Suprapubic skin (tissue), 4 donors: ENCODE data around the gene TRIM41.

Experiments used
- EP300 ChIP-seq: sonication (generic); formaldehyde crosslinking; IDR thresholded peaks from one replicate; pipeline ENCODE4 v1.6.1; 2017; ENCODE audit warnings: antibody characterized with exemption
- POLR2A ChIP-seq, 2 donors: fragments of 450-650 bp; IDR thresholded peaks; one replicate each; pipeline ENCODE4 v1.6.1; 2017; ENCODE audit warnings: antibody characterized with exemption in 2 of 2, mild to moderate bottlenecking in 2 of 2, moderate library complexity in 2 of 2
- POLR2AphosphoS5 ChIP-seq, 3 donors: sonication (generic); formaldehyde crosslinking; IDR thresholded peaks; one replicate each; pipeline ENCODE4 v1.6.1; 2017; ENCODE audit warnings: antibody characterized with exemption in 3 of 3
- TF ChIP-seq, protein P1 (sequence below), 2 donors: fragments of 200-600 bp in 1 of 2; fragments of 450-650 bp in 1 of 2; sonication (generic) in 1 of 2; IDR thresholded peaks; one replicate each; pipeline ENCODE4 v1.5.1; 2016 to 2019; ENCODE audit warnings: antibody characterized with exemption in 2 of 2, mild to moderate bottlenecking in 1 of 2, moderate library complexity in 1 of 2

DNA sequence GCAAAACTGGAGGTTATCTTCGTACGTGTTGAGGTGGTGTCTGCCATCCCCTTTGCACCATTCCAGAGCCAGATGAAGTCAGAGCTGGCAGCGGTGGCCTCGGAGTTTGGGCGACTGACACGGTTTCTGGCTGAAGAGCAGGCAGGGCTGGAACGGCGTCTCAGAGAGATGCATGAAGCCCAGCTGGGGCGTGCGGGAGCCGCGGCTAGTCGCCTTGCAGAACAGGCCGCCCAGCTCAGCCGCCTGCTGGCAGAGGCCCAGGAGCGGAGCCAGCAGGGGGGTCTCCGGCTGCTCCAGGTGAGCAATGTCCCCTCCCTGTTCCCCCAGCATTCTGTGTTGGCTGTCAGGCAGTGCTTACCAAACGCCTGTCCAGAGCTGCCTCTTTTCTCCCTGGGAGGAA lies 9.5 kb downstream of the TRIM41 start:
- TF ChIP-seq, protein P1, sequence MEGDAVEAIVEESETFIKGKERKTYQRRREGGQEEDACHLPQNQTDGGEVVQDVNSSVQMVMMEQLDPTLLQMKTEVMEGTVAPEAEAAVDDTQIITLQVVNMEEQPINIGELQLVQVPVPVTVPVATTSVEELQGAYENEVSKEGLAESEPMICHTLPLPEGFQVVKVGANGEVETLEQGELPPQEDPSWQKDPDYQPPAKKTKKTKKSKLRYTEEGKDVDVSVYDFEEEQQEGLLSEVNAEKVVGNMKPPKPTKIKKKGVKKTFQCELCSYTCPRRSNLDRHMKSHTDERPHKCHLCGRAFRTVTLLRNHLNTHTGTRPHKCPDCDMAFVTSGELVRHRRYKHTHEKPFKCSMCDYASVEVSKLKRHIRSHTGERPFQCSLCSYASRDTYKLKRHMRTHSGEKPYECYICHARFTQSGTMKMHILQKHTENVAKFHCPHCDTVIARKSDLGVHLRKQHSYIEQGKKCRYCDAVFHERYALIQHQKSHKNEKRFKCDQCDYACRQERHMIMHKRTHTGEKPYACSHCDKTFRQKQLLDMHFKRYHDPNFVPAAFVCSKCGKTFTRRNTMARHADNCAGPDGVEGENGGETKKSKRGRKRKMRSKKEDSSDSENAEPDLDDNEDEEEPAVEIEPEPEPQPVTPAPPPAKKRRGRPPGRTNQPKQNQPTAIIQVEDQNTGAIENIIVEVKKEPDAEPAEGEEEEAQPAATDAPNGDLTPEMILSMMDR (IDR thresholded peaks at IDR 0.05), result no peak
- TF ChIP-seq POLR2A (IDR thresholded peaks at IDR 0.05) (no peak), EP300 (no peak), POLR2AphosphoS5 (IDR thresholded peaks at IDR 0.05) (no peak)
